Measurements from ENCODE around the gene SFXN5.

SFXN5 gene

GRCh38 chr2:72952110-72952823, 119.2 kb downstream of the SFXN5 start:
- no peak for DNase-seq

DNA sequence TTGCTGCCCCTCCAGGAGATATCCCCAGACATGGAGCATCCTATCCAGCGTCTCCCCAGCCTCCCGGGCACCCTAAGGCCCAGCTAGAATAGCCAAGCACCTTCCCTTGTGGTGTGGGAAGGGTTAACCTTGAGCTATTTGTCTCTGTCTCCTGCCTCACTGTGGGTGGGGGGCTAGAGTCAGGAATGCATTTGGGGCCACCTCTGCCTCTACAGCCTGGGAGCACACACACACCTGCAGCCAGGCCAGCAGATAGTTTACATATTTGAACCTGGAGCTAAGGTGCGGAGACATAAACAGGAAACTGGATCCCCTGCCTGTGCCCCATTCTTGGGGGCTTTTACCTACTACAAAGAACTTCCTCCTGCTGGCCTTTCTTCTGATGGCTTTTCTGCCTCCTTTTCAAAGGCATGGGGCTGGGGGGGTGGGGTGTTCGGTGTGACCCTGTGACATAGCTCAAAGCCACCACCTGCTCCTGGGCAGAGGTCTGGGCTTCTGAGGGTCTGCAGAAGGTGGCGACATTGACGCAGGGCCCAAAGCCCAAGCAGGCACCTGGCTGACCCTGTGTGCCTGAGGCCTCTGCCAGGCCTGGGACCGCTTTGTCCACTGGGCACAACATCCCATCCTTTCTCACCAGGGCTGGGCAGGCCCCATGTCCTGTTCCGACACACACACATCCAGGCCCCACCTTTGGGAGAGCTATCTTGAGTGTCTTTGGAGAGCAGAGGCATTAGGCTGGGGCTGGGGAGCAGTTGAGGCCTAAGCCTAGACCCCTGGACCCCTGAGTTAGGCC, 120.0 kb downstream of the SFXN5 start:
- no peak for DNase-seq

DNA sequence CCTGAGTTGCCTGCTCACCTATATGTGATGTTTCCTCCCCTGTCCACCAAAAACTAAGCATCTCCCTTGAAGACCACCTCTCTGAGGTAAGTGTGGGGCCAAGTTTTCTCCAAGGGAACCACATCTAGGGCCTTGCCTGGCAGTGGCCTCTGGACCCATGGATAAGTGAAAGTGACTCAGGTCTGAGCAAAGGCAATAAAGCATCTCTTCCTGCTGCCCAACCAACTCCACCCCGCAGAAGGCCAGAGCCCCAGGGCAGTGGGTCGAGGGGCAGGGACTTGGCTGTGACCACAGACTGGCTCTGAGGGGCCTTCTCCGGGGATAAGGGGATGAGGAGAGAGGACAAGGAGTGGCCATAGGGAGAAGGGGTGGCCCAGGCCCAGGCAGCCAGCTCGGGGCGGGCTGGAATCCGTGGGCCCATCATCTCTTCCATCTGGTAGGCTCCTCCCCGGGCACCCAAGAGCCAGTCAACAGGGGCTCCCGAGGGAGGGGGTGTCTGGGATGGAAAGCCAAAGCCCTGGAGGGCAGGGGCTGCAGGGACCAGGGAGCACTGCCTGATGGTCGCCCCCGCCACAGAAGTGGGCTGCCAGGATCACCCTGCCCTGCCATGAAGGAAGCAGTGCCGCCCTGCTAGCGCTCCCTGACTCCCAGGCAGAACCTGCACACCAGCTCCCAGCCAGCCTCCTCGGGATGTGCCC, 120.8 kb downstream of the SFXN5 start:
- DNase-seq, result no peak

DNA sequence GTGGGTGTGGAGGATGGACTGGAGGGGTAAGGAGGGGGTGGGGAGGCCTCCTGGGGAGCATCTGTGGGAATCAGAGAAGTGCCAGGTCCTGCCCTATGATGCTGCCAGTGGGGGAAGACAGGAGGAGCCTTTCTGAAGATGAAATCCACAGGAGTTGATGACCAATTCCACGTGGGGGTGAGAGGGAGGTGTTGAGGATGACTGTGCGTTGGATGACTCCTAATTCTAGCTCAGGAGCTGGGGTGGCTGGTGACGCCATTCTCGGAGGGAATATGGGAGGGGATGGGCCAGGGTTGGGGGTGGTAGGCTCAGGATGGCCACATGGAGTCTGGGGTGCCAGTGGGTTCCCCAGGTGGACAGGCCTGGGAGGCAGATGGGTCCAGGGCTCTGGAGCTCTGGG, 121.9 kb downstream of the SFXN5 start:
- no peak for DNase-seq

- DNase-seq, result no peak
Observed at GRCh38 chr2:72949045-72949444, 122.5 kb downstream of the SFXN5 start.

DNA sequence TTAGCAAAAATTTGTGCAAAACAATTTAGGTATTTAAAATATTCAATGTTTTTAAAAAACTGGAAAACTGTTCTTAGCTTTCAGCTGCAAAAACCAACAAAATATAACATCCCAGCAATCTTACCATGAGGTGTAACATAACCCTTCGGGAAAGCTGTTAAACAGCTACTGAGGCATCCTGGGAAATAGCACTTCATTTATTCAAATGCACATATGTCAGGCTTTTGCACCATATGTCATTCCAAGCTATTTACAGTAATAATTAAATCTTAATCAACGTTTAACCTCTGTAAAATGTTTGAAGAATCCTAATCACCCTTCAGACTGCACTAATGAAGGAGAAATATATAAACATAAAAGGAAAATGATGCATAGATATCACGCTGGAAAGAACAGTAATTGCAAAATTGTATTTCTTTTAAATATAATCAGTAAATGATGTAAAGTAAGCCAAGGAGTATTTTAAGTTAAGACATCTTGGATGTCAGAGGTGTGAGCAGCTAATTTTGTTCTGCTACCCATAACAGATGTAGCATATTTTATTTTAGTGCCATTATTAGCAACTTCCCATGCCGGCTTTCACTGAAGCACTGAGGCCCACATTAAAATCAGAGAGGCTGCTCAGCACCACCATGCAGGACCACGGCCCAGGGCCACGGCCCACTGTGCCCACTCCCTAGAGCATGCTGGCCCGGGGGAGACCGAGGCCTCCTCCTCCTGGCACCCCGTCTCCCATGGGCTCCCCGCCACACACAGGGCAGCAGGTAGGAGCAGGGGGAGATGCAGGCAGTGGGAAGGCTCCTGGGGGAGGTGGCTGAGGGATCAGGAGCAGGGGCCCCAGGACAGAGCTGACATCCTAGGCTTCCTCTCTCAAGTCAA, 123.3 kb downstream of the SFXN5 start:
- no peak for DNase-seq

GRCh38 chr2:72946466-72946865, 125.0 kb downstream of the SFXN5 start:
- no peak for DNase-seq

GRCh38 chr2:72945450-72946019, 126.0 kb downstream of the SFXN5 start:
- no peak for DNase-seq

GRCh38 chr2:72944804-72945449, 126.6 kb downstream of the SFXN5 start:
- no peak for DNase-seq

DNA sequence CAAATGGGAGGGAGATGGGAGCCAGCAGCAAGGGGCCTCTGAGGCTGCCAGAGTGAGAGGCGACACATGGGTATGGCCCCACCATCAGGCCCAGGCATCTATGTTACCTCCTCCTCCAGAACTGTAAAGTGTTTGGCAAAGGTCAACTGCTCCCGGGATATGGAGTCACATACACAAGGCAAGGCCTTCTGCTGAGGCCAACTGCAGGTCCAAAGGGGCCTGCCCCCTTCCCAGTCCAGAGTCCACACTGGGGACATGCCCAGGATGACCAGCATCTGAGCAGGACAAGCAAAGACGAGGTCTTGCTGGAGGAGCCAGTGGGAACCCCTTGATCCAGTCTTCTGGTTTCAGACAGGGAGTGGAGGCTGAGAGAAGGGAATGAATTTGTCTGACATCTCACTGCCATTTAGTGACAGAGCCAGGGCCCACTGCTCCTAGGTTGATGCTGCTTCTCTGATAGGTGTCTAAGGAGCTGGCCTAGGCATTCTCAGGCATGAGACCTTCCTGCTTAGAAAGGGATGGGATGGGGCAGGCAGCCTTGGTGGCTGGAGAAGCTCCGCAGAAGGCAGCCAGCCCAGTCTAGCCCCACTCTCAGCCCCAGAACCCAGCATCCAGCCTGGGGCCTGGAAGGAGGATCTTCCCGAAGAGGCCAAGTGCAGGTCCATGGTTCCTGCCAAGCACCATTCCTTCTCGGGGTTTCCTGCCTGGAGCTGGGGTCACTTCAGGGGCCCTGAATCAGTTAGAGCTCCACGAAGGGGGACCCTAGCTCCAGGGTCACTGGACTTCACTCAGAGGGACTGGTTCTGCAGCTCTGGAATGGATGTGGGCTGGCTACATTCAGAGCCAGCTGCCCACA, 127.7 kb downstream of the SFXN5 start:
- DNase-seq, result no peak

- no peak for DNase-seq
Observed at GRCh38 chr2:72942881-72943418, 128.6 kb downstream of the SFXN5 start.

- DNase-seq, result no peak
Observed at GRCh38 chr2:72942293-72942692, 129.2 kb downstream of the SFXN5 start.

DNA sequence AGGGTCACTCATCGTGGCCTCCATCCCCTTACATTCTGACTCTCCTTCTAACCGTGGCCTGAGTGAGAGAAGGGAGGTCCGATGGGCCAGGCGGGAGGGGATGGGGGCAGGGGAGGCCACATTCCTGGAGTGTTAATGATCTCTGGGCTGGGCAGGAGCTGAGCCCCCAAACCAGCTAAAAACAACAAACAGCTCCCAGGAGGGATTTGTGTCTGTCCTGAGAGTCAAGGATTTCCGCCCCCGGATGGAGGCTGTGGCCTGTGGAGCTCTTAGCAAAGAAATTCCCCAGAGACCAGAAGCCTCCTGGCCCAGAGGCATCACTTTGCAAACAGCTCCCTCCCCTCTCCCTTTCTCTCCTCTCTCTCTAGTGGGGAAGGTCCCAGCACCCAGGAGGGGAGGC, 130.7 kb downstream of the SFXN5 start:
- no peak for DNase-seq

DNA sequence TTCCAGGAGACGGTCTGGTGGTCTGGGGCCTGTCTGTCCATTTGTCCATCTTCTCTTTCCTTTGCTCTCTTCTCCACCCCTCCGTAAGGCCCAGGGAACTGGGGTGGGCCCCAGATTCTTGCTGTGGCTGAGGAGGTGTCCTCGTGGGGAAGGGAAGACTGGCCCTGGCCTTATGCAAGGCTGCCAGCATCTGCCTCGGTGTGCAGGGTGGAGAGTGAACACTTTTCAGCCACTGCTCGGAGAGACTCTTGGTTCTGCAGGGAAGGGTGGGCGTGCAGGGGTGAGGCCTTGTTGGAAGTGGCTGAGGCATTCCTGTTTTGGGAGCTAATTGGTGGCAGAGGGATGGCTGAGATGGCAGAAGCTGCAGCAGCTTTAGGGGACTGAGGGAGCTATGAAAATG, 131.2 kb downstream of the SFXN5 start:
- DNase-seq, result no peak

- DNase-seq, result no peak
Observed at GRCh38 chr2:72938455-72938854, 133.1 kb downstream of the SFXN5 start.

- DNase-seq, result no peak
Observed at GRCh38 chr2:72937356-72937669, 134.2 kb downstream of the SFXN5 start.

DNA sequence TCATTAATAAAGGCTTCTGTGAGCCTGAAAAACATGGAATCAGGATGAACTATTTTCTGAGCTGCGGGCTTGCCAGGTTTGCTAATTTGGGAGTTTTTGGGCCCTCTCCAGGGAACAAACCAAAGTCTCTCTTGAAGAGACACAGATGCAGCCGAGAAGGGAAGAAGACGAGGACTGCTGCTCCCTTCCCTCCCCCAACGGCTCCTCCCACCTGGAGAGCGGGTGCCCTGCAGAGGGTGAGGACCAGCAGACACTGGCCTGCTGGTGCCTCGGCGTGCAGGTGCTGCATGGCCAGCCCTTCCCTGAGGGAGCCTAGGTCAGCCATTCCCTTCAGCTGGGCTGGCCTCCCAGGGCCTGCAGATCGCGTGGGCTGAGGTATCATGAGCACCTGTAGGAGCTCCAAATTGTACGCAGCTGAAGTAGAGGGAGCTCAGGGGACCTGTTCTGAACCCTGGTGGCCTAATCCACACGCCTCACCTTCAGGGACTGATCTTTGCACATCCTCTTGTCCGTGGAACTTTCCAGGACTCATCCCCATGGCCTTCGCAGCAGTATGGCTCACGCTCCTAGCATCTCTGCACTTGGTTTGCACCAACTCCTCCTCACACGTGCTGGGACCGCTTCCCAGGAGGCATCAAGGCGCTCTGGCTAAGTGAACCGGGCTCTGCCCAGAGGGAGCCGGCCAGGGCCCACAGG, 134.7 kb downstream of the SFXN5 start:
- no peak for DNase-seq

DNA sequence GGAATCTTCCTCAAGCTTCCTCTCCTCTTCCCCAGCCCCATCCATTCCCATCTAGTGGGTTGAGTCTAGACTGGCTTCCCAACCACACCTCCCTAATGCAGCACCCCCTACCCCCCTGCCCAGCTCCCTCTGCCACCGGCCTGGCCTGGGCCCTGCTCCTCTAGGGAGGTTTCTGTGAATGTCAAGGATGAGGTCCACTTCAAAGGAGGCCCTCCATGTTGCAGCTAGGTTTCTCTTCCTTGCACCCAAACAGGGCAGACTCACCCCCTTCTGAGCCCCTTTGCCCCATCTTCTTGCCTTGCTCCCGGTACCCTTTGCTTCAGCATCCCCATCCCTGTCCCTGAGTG, 135.9 kb downstream of the SFXN5 start:
- no peak for DNase-seq

DNA sequence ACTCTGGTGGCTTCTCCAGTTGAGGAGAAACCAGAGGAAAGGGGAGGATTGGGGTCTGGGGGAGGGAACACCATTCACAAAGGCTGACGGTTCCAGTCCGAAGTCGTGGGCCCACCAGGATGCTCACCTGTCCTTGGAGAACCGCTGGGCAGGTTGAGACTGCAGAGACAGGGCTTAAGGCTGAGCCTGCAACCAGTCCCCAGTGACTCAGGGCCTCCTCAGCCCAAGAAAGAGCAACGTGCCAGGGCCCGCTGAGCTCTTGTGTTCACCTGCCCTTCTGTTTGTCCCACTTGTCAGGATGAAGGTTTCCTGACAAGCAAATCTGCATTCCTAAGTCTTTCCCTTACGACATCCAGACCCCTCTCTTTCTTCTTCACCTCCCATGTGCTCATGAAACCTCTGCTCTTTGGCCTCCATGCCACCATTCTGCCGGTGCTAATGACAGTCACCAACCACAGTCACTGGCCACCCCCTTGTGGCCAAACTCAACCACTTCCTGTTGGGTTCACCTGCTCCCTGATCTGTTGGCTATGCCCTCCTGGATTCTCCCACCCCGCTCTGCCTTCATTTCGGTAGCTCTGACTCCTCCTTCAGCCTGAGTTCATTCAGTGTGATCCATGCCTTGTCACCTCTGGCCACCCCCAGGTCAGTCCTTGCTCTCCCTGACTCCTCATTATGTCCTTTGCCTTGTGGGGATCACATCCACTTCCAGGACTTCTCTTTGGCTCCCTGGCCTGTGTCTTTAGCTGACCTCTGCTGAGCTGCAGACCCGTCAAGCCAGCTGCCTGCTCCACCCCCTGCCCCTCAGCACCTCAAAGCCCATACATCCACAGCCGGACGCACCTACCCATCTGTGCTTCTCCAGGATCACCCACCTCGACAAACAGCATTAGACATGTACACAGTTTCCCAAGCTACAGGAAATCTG, 136.6 kb downstream of the SFXN5 start:
- DNase-seq, result no peak
